Left ventricle myocardium inferior (tissue), 1 donor: ENCODE data around the gene ADAMTSL3. TPM values are rescaled to one million over a fixed set of nuclear protein-coding genes. Genes with fewer than 3 reads are reported as not detected.

Source experiments
- DNase-seq: peaks from one replicate; pipeline ENCODE4 v3.0.0-alpha.2; 2020
- H3K27ac ChIP-seq: fragments of 200-600 bp; replicated peaks from 2 replicates; pipeline ENCODE4 v1.8.0; 2021
- H3K27me3 ChIP-seq: fragments of 200-600 bp; 2 replicates; pipeline ENCODE4 v1.8.0; 2021; ENCODE audit warnings: low read depth
- H3K36me3 ChIP-seq: fragments of 200-600 bp; 2 replicates; pipeline ENCODE4 v1.8.0; 2021
- H3K4me1 ChIP-seq: fragments of 200-600 bp; 2 replicates; pipeline ENCODE4 v1.8.0; 2021
- H3K4me3 ChIP-seq: fragments of 200-600 bp; 2 replicates; pipeline ENCODE4 v1.8.0; 2021; ENCODE audit warnings: mild to moderate bottlenecking, moderate library complexity
- H3K9me3 ChIP-seq: fragments of 200-600 bp; replicated peaks from 2 replicates; pipeline ENCODE4 v1.8.0; 2021
- CTCF ChIP-seq: fragments of 200-600 bp; IDR thresholded peaks from 2 replicates; pipeline ENCODE4 v1.8.0; 2021; ENCODE audit warnings: antibody characterized with exemption, mild to moderate bottlenecking, borderline replicate concordance
- intact Hi-C: fragments of 100-400 bp; cut with micrococcal nuclease; formaldehyde crosslinking; loops from one replicate; pipeline ENCODE4 v1.11.0; 2022
- total RNA-seq: library from RNA; stranded (reverse); fragmentation: NEBNext Ultra II Directional; extraction: Animal tissue kit (Norgen Biotek cat#: 25700); gene quantifications from one replicate; pipeline ENCODE4 v1.2.1, GENCODE V29; 2021
- donor health status: DM: no; HTN: yes; CAD: no; lungs with severe emphysema.

ADAMTSL3 gene
- total RNA-seq, 1 donor from 2014 or later, result 11.9 TPM

- no peaks in the 10 kb centered on the region for H3K36me3 ChIP-seq
- H3K27me3 ChIP-seq, result no peaks in the 10 kb centered on the region
- H3K27ac ChIP-seq, result peak overlapping the region; percentile 73
- DNase-seq, result no peak
- no peaks in the 10 kb centered on the region for H3K9me3 ChIP-seq
- intact Hi-C loops, result no loop called here
- peaks cover 81% of the 10 kb centered on the region for H3K4me1 ChIP-seq
- no peak overlapping the region for H3K4me3 ChIP-seq
- no peak for TF ChIP-seq CTCF
Observed at GRCh38 chr15:83845230-83845629, 191.3 kb downstream of the ADAMTSL3 start.

- Histone ChIP-seq H3K9me3 (no peaks in the 10 kb centered on the region), H3K27me3 (no peaks in the 10 kb centered on the region), H3K4me3 (no peak overlapping the region), H3K36me3 (no peaks in the 10 kb centered on the region), H3K27ac (peak overlapping the region; percentile 73), H3K4me1 (peaks cover 86% of the 10 kb centered on the region)
- TF ChIP-seq CTCF, result no peak
- intact Hi-C loops, result no loop called here
- no peak for DNase-seq
Observed at GRCh38 chr15:83846847-83847246, 192.9 kb downstream of the ADAMTSL3 start.

GRCh38 chr15:83848315-83849050, 194.6 kb downstream of the ADAMTSL3 start:
- Histone ChIP-seq H3K4me3 (no peak overlapping the region), H3K4me1 (peaks cover 72% of the 10 kb centered on the region), H3K27ac (peak overlapping the region; percentile 73), H3K9me3 (no peaks in the 10 kb centered on the region), H3K27me3 (no peaks in the 10 kb centered on the region), H3K36me3 (no peaks in the 10 kb centered on the region)
- no peak for TF ChIP-seq CTCF
- intact Hi-C loops, result no loop called here
- DNase-seq, result no peak

GRCh38 chr15:83850015-83850414, 196.1 kb downstream of the ADAMTSL3 start:
- Histone ChIP-seq H3K4me1 (peaks cover 64% of the 10 kb centered on the region), H3K9me3 (no peaks in the 10 kb centered on the region), H3K4me3 (no peak overlapping the region), H3K36me3 (no peaks in the 10 kb centered on the region), H3K27ac (peak overlapping the region; percentile 73), H3K27me3 (no peaks in the 10 kb centered on the region)
- TF ChIP-seq CTCF, result no peak
- intact Hi-C loops, result no loop called here
- DNase-seq, result no peak

- Histone ChIP-seq H3K36me3 (no peaks in the 10 kb centered on the region), H3K4me1 (peaks cover 66% of the 10 kb centered on the region), H3K4me3 (no peak overlapping the region), H3K27ac (peak overlapping the region; percentile 73), H3K9me3 (no peaks in the 10 kb centered on the region), H3K27me3 (no peaks in the 10 kb centered on the region)
- TF ChIP-seq CTCF, result no peak
- intact Hi-C loops, result no loop called here
- DNase-seq, result no peak
Observed at GRCh38 chr15:83850501-83851245, 196.8 kb downstream of the ADAMTSL3 start.
